HUDEP-2 (cell line): ENCODE data around the gene DRD4.
"Not testable (repeated sequence)": the region's sequence is repeated elsewhere in the genome, so short reads cannot be mapped to it uniquely, and the experiment has no call there.

ENCODE experiments used
- DNase-seq, 76 experiments: peaks; one replicate each; lab custom pipeline; 2025; ENCODE audit not compliant: unreplicated experiment in 76 of 76; lab: John Stamatoyannopoulos, UW

DRD4 gene

DNA sequence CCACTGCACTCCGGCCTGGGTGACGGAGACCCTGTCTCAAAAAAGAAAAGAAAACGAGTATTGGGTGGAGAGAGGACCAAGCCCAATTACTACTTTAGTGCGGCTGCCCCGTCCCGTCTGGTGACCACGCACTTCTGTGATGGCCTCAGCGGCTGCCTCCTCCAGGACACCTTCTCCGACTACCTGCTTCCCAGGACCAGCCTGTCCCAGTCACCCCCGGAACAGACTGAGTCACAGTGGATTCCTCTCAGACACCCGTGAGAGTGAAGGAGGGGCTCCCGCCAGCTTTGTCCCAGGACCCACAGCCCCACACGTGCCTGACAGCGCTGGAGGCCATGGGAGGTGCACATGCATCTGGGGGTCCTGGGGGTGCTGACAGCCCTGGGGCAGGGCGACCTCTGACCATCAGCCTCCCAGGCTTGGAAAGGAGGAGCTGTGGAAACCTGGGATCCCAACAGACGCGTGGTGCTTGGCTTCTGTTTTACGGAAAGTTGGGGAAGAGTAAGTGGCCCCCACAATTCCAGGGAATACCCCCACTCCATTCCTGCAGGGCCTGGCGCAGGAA, 4.8 kb downstream of the DRD4 start:
- no peak for DNase-seq

DNA sequence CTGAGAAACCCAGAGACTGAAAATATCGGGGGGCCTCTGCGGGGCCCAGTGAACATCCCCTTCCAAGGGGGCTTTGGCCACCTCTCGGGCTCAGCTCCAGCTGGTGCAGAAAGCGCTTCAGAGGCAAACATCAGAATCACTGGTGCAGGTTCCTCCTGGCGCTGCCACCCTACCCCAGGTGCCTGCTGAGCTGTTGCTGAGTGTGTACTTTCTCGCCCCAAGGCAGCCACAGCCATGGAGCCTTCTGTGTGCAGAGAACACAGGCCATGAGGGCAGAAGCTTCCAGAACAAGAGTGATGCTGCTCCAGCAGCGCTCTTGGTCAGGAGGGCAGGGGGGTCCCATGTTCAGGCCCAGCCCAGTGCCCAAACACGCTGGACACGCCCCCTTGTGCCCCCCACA, 6.3 kb downstream of the DRD4 start:
- no peak for DNase-seq

DNA sequence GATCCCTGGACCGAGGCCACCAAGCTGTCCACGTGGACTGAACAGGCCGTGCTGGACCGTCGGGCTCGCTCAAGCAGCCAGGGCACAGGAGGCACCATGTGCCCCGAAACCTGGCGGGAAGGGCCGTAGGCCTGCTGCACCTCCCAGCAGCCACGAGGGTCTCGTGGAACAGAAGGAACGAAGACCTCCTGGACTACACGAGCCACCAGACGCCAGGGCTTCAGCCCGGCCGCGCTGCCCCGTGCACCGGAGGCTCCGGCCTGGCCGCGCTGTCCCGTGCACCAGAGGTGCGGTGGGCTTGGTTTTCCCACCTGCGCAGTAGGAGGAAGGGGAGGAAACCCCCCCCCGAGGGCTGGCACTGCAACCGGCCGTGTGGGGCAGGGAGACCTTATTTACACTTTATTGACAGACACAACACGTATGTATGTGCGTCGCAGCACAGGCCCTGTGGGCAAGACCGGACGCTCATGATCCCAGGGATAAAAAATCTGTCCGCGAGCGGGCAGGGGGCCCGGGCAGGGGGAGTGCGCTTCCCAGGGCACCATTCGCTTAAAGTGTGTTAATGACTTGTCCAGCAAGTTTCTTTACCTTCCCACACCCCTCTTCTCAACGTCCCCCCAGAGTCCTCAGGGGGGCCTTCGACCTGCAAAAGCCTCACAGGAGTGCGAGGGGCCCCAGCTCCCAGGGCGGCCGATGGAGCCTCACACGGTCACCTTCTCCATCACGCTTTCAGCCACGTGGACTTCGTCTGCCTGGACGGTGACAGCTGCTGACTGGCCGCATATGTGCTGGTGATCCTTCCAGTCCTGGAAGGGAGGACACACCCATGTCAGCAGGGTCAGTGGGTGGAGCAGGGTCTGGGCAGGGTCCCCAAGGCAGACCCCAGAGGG, 7.0 kb downstream of the DRD4 start:
- no peak for DNase-seq

DNA sequence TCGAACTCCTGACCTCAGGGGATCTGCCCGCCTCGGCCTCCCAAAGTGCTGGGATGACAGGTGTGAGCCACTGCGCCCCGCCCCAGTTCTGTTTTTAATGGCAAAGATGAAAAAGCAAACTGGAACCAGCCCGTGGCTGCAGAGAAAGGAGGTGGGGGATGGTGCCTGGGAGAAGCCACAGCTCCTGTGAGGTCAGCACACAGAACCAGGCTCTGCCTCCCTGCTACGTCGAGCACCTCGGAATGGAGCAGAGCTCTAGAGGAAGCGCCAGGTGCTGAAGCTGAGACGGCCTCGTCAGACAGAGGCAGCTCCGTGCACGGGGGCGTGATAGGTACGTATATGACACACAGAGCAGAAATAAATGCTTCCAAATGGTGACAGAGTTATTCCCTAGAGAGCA, 8.5 kb downstream of the DRD4 start:
- no peak for DNase-seq

DNA sequence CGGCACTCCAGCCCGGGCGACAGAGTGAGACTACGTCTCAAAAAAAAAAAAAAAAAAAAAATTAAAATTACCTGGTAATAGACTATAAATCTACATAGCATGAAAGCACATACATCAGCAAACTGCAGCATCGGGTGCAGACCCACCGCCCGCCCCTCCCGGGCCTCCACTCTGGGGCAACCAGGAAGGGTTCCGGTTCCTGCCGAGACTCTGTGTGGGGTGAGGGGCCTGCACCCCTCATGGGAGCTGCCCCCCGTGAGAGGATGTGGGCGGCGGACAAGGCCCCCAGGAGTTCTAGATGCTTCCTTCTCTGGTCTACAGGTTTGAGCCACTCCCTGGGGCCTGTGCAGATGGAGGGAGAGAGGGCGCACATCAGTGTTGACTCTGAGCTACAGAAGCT, 9.1 kb downstream of the DRD4 start:
- DNase-seq = no peak

DNA sequence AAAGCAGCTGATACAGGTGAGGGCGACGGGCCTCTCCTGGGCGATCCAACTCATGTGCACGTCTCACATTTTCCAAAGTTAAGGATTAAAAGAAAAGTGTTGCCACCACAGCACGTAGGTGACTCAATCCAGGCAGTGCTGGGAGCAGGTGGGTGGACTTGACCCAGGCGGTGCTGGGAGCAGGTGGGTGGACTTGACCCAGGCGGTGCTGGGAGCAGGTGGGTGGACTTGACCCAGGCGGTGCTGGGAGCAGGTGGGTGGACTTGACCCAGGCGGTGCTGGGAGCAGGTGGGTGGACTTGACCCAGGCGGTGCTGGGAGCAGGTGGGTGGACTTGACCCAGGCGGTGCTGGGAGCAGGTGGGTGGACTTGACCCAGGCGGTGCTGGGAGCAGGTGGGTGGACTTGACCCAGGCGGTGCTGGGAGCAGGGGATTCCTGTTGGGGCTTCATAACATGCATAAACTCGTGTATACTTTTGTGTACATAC, 10.6 kb downstream of the DRD4 start:
- not testable (repeated sequence) for DNase-seq

DNA sequence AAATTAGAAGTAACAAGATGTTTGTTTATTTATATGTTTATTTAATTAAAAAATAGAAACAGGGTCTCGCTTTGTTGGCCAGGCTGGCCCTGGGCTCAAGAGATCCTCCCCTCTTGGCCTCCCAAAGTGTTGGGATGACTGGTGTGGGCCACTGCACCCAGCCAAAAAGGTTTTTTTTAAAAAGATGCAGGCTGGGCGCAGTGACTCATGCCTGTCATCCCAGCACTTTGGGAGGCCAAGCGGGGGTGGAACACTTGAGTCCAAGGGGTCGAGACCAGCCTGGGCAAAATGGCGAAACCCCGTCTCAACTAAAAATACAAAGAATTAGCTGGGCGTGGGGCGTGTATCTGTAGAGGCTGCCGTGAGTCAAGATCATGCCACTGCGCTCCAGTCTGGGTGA, 13.4 kb downstream of the DRD4 start:
- no peak for DNase-seq

DNA sequence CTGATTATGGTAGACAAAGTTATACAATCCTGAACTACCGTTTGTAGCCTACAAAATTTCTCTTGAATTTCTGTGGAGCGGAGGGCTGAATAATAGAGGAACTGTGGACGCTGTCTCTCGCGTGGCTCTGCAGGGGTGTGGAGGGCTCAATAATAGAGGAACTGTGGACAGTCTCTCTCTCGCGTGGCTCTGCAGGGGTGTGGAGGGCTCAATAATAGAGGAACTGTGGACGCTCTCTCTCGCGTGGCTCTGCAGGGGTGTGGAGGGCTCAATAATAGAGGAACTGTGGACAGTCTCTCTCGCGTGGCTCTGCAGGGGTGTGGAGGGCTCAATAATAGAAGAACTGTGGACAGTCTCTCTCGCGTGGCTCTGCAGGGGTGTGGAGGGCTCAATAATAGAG, 16.1 kb downstream of the DRD4 start:
- not testable (repeated sequence) for DNase-seq

DNA sequence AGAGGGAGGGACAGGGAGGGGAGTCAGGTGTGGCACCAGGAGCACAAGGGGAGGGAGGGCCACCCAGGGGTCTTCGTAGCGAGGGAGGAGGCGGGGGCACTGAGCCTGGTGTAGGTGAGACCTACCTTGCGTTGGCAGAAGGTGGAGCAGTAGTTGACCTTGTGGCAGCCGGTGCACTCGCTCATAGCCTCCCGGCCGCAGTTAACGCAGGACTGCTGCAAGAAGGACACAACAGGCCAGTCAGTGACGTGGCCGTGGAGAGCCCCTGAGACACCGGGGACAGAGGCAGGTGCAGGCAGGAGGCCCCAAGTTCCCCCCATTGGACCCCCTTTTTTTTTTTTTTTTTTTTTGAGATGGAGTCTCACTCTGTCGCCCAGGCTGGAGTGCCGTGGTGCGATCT, 16.8 kb downstream of the DRD4 start:
- no peak for DNase-seq

DNA sequence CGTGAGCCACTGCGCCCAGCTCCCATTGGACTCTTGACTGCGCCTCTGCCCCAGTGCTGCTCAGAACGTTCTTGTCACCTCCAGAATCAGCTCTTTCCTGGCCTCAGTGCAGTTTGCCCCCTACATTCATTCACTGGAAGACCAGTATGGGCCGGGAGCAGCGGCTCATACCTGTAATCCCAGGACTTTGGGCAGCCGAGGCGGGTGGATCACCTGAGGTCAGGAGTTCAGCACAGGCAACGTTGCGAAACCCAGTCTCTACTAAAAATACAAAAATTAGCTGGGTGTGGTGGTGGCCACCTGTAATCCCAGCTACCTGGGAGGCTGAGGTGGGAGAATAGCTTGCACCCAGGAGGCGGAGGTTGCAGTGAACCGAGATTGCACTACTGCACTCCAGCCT, 17.4 kb downstream of the DRD4 start:
- not testable (repeated sequence) for DNase-seq

DNA sequence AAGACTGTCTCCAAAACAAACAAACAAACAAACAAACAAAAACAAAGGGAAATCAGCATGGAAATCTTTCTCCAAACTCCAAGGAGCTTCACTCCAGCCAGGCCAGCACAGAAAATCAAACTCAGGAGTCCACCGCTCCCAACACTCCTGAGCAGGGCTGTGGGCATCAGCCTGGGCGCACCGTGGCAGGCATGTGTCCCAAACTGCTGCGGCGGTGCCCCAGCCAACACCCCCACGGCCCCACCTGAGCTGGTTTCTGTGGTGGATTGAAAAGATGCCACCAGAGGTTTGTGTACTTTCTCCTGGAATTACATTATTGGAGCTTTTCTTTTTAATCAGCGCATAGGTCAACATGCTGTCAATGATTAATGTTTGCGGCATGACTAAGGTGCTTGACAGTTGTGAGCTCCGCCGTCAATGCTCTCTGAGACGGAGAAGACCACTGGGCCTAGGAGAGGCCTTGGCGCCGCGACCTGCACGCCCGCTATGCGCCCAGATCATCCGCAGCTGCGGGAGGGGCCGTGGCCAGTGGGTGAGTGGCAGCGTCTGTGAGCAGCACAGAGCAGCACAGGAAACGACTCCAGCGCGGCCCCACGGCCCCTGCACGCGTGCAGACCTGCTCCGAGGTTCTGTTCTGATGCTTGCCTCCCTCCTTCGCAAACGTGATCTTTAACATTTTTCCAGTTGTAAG, 18.1 kb downstream of the DRD4 start:
- DNase-seq = no peak

DNA sequence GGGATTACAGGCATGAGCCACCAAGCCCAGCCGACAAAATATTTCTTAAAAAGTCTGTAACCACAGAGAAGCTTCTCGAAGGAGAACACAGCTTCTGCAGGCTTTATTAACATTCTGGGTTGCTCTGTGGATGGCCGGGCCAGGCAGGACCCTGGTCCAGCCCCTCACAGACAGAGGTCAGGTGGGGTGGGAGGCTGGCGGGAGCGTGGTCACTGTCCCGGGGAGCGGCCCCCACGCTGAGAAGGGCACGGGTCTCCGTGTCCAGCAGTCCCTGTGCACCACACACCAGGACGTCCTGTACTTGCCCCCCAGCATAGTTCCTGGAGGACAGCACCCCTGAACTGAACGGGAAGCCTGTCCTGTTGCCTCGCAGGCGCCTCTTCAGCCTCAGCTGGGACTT, 19.4 kb downstream of the DRD4 start:
- no peak for DNase-seq

DNA sequence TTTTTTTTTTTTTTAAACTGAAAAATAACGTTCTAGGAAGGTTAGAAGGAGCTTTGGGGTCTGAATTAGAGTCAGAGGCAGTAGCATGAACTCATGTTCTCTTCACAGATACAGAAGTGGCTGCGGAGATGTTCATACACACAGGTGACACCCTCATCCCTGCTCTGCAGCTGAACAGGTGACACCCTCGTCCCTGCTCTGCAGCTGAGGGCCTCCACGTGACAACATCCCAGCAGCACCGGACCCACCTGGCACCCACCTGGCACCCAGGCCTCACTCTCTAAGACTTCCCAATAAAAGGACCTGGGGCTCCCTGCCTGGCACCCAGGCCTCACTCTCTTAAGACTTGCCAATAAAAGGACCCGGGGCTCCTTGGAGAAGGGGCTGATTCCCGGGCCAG, 19.8 kb downstream of the DRD4 start:
- no peak for DNase-seq

DNA sequence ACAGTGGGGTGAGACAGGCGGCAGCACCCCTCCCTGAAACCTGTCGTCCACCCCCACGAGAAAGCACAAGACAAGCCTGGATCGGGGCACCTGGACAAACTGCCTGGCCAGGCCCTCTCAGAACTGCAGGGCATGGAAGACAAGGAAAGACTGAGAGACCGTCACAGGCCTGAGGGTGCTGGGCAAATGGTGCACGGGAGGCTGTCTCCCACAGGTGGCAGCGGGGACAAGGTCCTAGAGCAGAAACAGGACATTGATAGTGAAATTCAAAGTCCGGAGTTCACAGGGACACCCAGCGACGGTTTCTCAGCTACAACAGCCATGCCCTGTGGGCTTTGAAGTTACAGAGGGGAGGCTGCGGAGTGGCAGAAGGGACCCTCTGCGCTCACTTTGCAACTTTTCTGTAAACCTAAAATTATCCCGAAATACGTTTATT, 20.6 kb downstream of the DRD4 start:
- DNase-seq = no peak

DNA sequence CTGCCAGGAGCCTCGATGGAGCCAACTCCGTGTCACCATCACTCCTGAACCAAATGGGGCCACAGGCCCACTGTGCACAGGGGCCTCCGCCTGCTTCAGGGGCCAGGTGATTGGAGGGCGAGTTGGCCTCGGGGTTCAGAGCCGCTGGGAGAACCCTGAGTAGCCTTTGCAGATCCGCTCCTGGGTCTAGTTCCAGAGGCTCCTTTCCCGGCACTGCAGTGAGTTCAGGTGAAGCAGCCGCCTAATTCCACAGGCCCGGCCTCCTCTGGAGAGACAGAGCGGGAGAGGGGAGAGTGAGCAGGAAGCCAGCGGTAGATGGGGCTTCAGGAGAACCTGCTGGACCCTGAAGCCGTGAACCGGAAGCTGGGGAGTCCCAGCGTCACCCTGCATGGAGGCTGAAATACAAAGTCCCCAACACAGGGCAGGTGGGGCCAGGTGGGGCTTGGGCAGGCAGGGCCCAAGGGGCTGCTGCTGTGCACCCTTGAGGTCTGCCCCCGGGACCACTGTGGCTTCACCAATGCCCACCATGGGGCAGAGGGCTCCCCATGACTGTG, 22.5 kb downstream of the DRD4 start:
- no peak for DNase-seq

DNA sequence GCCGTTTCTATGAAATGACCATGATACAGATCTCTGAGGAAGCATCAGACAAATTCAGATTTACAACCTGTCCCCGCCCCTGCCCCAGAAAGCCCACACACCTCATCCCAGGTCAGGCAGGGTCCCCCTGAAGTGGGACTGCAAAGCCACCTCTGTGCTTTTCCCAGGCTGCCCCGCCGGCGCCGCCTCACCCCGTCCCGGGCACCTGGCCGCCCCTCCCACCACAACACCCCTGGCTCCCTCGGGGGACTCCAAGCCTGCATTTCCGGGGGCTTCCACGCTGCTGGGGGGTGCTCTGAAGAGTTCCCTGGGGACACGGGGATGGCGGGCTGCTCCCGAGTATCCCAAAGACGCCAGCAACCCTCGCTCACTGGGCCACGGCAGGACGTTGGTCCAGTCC, 23.2 kb downstream of the DRD4 start:
- DNase-seq = no peak

DNA sequence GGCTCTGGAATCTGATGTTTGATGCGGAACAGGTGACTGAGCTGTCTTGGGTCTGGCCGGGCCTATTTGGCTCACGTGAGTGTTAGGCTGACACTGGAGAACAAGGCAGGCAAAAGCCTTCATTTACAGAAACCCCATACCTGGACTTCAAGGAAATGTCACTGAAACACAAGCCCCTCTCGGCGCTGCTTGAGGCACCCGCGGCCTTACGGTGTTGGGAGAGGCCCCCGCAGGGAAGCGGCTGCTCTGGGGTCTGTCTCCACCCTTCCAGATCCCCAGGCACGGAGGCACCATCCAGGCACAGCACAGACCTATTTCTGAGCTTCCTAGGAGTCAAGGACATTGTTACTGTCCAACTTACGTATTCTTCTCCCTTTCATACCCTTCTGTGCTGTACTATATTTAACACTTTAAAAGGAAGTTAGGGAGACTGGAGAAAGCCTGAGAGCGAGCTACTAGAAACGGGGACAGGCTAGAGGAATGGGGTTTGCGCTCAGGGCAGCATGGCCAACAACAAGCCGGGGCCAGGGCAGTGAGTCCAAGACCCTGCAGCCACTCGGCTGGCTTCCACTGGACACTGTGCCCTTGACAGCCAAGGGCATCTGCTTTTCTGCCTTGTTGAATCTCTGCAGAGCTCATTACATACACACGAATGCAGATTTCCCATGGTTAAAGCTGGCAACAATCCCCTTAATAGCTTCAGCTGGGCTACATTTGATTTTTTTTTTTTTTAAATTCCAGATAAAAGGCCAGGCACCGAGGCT, 23.8 kb downstream of the DRD4 start:
- DNase-seq = no peak

DNA sequence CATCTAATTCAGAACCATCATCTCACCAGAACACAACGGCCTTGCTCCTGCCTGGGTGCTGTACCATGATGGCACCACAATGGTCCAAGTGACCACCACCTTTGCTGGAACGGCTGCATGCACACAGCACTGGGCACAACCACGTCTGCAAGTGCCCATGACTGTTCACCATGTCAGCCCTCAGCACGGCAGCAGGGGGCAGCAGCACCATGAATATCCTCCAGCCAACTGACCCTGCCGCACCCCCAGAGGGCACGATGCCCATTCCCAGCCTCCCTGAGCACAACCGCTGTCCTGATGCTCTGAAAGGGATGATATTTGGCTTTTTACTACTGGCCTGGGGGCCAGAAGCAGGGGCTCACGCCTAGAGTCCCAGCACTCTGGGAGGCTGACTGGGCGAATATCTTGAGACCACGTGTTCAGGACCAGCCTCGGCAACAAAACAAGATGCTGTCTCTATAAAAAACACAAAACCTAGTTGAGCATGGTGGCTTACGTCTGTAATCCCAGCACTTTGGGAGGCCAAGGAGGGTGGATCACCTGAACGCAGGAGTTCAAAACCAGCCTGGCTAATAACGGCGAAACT, 25.7 kb downstream of the DRD4 start:
- peak in 54 of 76 experiments; percentile 3 to 66 (median 34) for DNase-seq

DNA sequence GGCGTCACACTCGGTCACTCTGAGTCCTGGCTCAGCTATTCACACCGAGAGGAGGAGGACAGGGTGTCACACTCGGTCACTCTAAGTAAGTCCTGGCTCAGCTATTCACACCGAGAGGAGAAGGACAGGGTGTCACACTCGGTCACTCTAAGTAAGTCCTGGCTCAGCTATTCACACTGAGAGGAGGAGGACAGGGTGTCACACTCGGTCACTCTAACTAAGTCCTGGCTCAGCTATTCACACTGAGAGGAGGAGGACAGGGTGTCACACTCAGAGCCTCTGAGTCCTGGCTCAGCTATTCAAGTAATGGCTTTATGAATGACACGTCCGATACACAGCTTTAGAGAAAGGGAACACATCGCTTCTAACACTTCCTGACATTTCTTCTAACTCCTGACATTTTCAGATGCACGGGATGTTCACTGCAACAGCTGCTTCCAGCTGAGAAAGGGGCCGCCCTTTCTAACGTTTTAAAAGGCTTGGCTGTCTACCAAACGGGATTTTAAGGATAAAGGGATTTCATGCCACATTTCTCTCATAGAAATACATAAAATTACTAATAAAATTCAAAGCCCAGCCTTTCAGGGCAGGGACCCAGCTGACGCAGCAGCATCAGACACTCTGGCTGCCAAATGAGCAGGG, 28.1 kb downstream of the DRD4 start:
- no peak for DNase-seq
